GM21447 (cell line): ENCODE measurements around the gene CAPN9.
"Not testable (repeated sequence)": the region's sequence is repeated elsewhere in the genome, so short reads cannot be mapped to it uniquely, and the experiment has no call there.

ENCODE experiments used
- ATAC-seq: cut with Tn5 transposase; IDR thresholded peaks from one replicate; pipeline ENCODE4 v1.9.1; 2021; ENCODE audit not compliant: unreplicated experiment

The CAPN9 gene

GRCh38 chr1:230845184-230845583 is 98.0 kb downstream of the CAPN9 start:
- ATAC-seq: not testable (repeated sequence)

GRCh38 chr1:230848235-230848634 is 101.0 kb downstream of the CAPN9 start:
- no peak for ATAC-seq

GRCh38 chr1:230849451-230850224 is 102.5 kb downstream of the CAPN9 start:
- ATAC-seq: no peak

- ATAC-seq: no peak
Measured at GRCh38 chr1:230850547-230850946, 103.4 kb downstream of the CAPN9 start.

- ATAC-seq: no peak
Measured at GRCh38 chr1:230851291-230851691, 104.1 kb downstream of the CAPN9 start.
